ENCODE measurements around the gene DIPK1B. TPM values are rescaled to one million over a fixed set of nuclear protein-coding genes. Genes with fewer than 3 reads are reported as not detected.
"Not testable (repeated sequence)": the region's sequence is repeated elsewhere in the genome, so short reads cannot be mapped to it uniquely, and the experiment has no call there.

The DIPK1B gene
- polyA plus RNA-seq, 3 donors = 0.10 TPM; not detected in 2

GRCh38 chr9:136764301-136764891, 52.0 kb downstream of the DIPK1B start, which contains the start of gene LCN15:
LCN15 (minus strand) TSS chr9:136764518; CDS start chr9:136764488, 30 bp downstream.
- no peaks in the 10 kb centered on the region for H3K36me3 ChIP-seq (replicated peaks in 1 of 2; ENCODE audit: control insufficient read depth in 1 of 2, insufficient read depth in 2 of 2, low read length in 2 of 2)
- 92% methylated on average over 9 of the region's 14 CpGs for WGBS (ENCODE audit: insufficient coverage)
- no peak within 1 kb of the TSS for H2AFZ ChIP-seq (ENCODE audit: insufficient read depth, low read depth, low read length, poor library complexity, severe bottlenecking)
- peaks cover 13% of the 10 kb centered on the region for H3K4me1 Mint-ChIP-seq
- H3K27ac ChIP-seq (ENCODE audit: low read depth in 1 of 2, low read length in 2 of 2) = no peak within 1 kb of the TSS
- H3K79me2 ChIP-seq (ENCODE audit: insufficient read depth, low read length) = no peaks in the 10 kb centered on the region
- no peak within 1 kb of the TSS for H3K4me3 ChIP-seq (replicated peaks in 1 of 3; ENCODE audit: low read depth in 2 of 3, low read length in 3 of 3)
- peaks cover 0 to 2% (median 0%) of the 10 kb centered on the region in 7 donors for H3K9me3 Mint-ChIP-seq
- peaks cover 10 to 23% (median 20%) of the 10 kb centered on the region in 3 donors for H3K27me3 Mint-ChIP-seq (ENCODE audit: low read depth in 3 of 3)
- H3K4me1 ChIP-seq (ENCODE audit: control insufficient read depth in 1 of 2, insufficient read depth in 2 of 2, low read length in 2 of 2) = no peaks in the 10 kb centered on the region
- intact Hi-C loops (cut with micrococcal nuclease) = no loop called here
- no peaks in the 10 kb centered on the region for H3K27me3 ChIP-seq (ENCODE audit: control insufficient read depth in 2 of 2, insufficient read depth in 2 of 2, low read length in 2 of 2)
- H3K9me3 ChIP-seq (replicated peaks in 1 of 2; ENCODE audit: control insufficient read depth in 1 of 2, insufficient read depth in 1 of 2, low read length in 2 of 2) = no peaks in the 10 kb centered on the region
- no peak for TF ChIP-seq CTCF (IDR thresholded peaks at IDR 0.05)
- peak within 1 kb of the TSS in 1 of 7 donors; percentile 31 for H3K27ac Mint-ChIP-seq
- no peak within 1 kb of the TSS for H3K9ac ChIP-seq (ENCODE audit: insufficient read depth, low read length, poor library complexity, severe bottlenecking)
- no peak within 1 kb of the TSS for H3K4me2 ChIP-seq (replicated peaks; ENCODE audit: extremely low read depth, low read length, poor library complexity, severe bottlenecking)
- H3K36me3 Mint-ChIP-seq = no peaks in the 10 kb centered on the region
- no peak for DNase-seq
- no peaks in the 10 kb centered on the region for H4K20me1 ChIP-seq (ENCODE audit: insufficient read depth, low read length)
- no peak within 1 kb of the TSS for H3K4me3 Mint-ChIP-seq

GRCh38 chr9:136765041-136765440, 52.7 kb downstream of the DIPK1B start:
- no peak overlapping the region for H3K27ac ChIP-seq (ENCODE audit: low read depth in 1 of 2, low read length in 2 of 2)
- peaks cover 13% of the 10 kb centered on the region for H3K4me1 Mint-ChIP-seq
- no peaks in the 10 kb centered on the region for H3K36me3 Mint-ChIP-seq
- no peak for TF ChIP-seq CTCF (IDR thresholded peaks at IDR 0.05)
- H3K4me3 ChIP-seq (replicated peaks in 1 of 3; ENCODE audit: low read depth in 2 of 3, low read length in 3 of 3) = no peak overlapping the region
- H3K27me3 ChIP-seq (ENCODE audit: control insufficient read depth in 2 of 2, insufficient read depth in 2 of 2, low read length in 2 of 2) = no peaks in the 10 kb centered on the region
- intact Hi-C loops (cut with micrococcal nuclease) = no loop called here
- H3K36me3 ChIP-seq (replicated peaks in 1 of 2; ENCODE audit: control insufficient read depth in 1 of 2, insufficient read depth in 2 of 2, low read length in 2 of 2) = no peaks in the 10 kb centered on the region
- no peaks in the 10 kb centered on the region for H3K4me1 ChIP-seq (ENCODE audit: control insufficient read depth in 1 of 2, insufficient read depth in 2 of 2, low read length in 2 of 2)
- no peak overlapping the region for H2AFZ ChIP-seq (ENCODE audit: insufficient read depth, low read depth, low read length, poor library complexity, severe bottlenecking)
- no peak overlapping the region for H3K9ac ChIP-seq (ENCODE audit: insufficient read depth, low read length, poor library complexity, severe bottlenecking)
- H3K4me3 Mint-ChIP-seq = no peak overlapping the region
- no peaks in the 10 kb centered on the region for H3K9me3 ChIP-seq (replicated peaks in 1 of 2; ENCODE audit: control insufficient read depth in 1 of 2, insufficient read depth in 1 of 2, low read length in 2 of 2)
- no peak overlapping the region for H3K4me2 ChIP-seq (replicated peaks; ENCODE audit: extremely low read depth, low read length, poor library complexity, severe bottlenecking)
- DNase-seq = no peak
- peaks cover 0 to 2% (median 0%) of the 10 kb centered on the region in 7 donors for H3K9me3 Mint-ChIP-seq
- no peaks in the 10 kb centered on the region for H4K20me1 ChIP-seq (ENCODE audit: insufficient read depth, low read length)
- no peaks in the 10 kb centered on the region for H3K79me2 ChIP-seq (ENCODE audit: insufficient read depth, low read length)
- no peak overlapping the region for H3K27ac Mint-ChIP-seq
- H3K27me3 Mint-ChIP-seq (ENCODE audit: low read depth in 3 of 3) = peaks cover 10 to 27% (median 20%) of the 10 kb centered on the region in 3 donors
- WGBS (ENCODE audit: insufficient coverage) = 97% methylated on average over 8 of the region's 14 CpGs

- WGBS (ENCODE audit: insufficient coverage) = 78% methylated on average over 6 of the region's 14 CpGs
- H3K27me3 ChIP-seq (ENCODE audit: control insufficient read depth in 2 of 2, insufficient read depth in 2 of 2, low read length in 2 of 2); DNase-seq; H3K36me3 Mint-ChIP-seq; H3K9me3 Mint-ChIP-seq; H3K4me1 ChIP-seq (ENCODE audit: control insufficient read depth in 1 of 2, insufficient read depth in 2 of 2, low read length in 2 of 2); H3K4me2 ChIP-seq (replicated peaks; ENCODE audit: extremely low read depth, low read length, poor library complexity, severe bottlenecking); H3K79me2 ChIP-seq (ENCODE audit: insufficient read depth, low read length); H3K4me3 ChIP-seq (replicated peaks in 1 of 3; ENCODE audit: low read depth in 2 of 3, low read length in 3 of 3); H3K36me3 ChIP-seq (replicated peaks in 1 of 2; ENCODE audit: control insufficient read depth in 1 of 2, insufficient read depth in 2 of 2, low read length in 2 of 2); H3K27ac ChIP-seq (ENCODE audit: low read depth in 1 of 2, low read length in 2 of 2); intact Hi-C loops (cut with micrococcal nuclease); H3K9me3 ChIP-seq (replicated peaks in 1 of 2; ENCODE audit: control insufficient read depth in 1 of 2, insufficient read depth in 1 of 2, low read length in 2 of 2); H3K9ac ChIP-seq (ENCODE audit: insufficient read depth, low read length, poor library complexity, severe bottlenecking); H3K4me3 Mint-ChIP-seq; H2AFZ ChIP-seq (ENCODE audit: insufficient read depth, low read depth, low read length, poor library complexity, severe bottlenecking); H4K20me1 ChIP-seq (ENCODE audit: insufficient read depth, low read length): not testable (repeated sequence)
- Mint-ChIP-seq H3K27ac (peak overlapping the region in 2 of 7 donors; percentile 52 to 62), H3K4me1 (peaks cover 11% of the 10 kb centered on the region), H3K27me3 (ENCODE audit: low read depth in 3 of 3) (peaks cover 12 to 28% (median 22%) of the 10 kb centered on the region in 3 donors)
These were observed 53.5 kb downstream of the DIPK1B start for GRCh38 chr9:136765745-136766409.

Data from CD14-positive monocyte (primary cell).